ENCODE results near the gene FYN.
"Not testable (repeated sequence)": the region's sequence is repeated elsewhere in the genome, so short reads cannot be mapped to it uniquely, and the experiment has no call there.

Gene FYN

DNA sequence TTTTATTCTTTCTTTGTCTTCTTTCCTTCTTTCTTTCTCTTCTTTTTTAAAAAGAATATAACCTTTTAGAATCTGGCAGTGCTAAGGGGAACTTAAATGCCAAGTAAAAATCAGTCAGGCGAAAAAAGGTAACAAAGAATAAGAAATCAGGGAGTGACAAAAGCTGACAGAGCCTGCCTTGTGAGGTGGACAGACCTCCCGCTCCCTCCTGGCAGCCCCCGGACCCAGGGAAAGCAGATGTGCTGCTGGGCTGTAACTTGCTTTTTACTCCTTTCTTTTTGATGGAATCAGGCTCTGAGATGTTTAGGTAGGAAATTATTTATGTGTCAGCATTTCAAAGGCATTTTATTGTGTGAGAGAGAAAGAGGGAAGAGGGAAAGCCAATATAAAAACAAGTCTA, 172.1 kb downstream of the FYN start:
- no peak for DNase-seq

DNA sequence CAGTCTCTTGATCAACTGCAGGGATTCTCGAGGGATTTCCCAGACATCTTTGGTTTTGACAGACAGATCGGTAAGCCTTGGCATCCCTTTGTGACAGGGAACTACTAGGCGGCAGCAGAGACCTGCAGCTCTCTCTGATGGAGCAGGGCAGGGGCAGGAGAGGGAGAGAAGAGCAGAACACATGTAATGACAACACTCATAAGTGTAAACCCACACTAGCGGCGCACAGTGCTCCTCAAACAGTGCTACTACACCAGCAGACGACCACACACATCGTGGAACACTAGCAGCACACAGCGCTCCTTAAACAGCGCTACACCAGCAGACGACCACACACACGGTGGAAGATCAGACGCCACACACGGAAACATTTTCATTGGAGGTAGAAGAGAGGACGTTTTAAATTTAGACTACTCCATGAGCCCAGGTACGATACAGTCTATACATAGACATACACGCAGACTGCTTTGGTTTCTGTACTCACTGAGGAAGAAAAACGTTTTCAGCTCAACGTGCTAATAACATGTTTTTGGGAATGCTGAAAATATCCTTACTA, 173.0 kb downstream of the FYN start:
- DNase-seq: no peak

- DNase-seq: no peak
Measured at GRCh38 chr6:111699123-111699522, 174.1 kb downstream of the FYN start.

GRCh38 chr6:111696814-111697213, 176.4 kb downstream of the FYN start:
- no peak for DNase-seq

- DNase-seq: peak; percentile 20
Measured at GRCh38 chr6:111692327-111693164, 180.7 kb downstream of the FYN start.

GRCh38 chr6:111691345-111692225, 181.7 kb downstream of the FYN start:
- DNase-seq: peak; percentile 43

GRCh38 chr6:111689946-111690345, 183.3 kb downstream of the FYN start:
- DNase-seq: no peak

GRCh38 chr6:111689419-111689818, 183.8 kb downstream of the FYN start:
- DNase-seq: no peak

DNA sequence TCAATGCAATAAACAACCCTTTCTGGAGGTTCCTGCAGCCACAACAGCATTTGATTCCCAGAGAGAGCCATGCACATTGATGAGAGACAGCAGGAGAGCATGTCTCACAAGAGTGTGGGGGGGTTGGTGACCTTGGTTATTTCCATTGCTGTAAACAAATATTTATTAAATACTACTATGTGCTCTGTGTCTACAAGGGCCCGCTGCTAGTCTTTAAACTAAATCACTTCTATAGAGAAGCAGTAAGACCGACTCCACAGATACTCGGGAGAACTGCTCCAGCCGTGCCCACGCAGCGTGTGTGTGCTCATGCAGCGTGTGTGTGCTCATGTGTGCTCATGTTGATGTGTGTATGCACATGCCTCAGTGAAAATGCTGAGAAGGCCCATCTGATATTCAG, 184.9 kb downstream of the FYN start:
- no peak for DNase-seq

- DNase-seq: no peak
Measured at GRCh38 chr6:111687652-111688051, 185.6 kb downstream of the FYN start.

DNA sequence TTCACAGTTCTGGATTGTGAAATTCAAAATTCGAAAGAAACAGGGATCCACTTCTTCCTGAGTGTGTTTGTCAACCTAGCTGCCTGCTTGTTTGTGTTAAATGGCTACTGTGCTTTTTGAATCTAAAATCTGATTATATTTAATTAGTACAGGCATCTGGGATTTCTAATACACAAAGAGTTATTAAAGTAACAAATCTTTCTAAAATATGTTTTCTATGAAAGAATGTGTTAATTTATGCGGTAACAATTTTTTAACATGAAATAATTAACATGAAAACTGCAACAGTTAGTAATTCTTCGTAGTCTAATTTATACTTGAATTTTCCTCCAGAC, 186.4 kb downstream of the FYN start:
- no peak for DNase-seq

DNA sequence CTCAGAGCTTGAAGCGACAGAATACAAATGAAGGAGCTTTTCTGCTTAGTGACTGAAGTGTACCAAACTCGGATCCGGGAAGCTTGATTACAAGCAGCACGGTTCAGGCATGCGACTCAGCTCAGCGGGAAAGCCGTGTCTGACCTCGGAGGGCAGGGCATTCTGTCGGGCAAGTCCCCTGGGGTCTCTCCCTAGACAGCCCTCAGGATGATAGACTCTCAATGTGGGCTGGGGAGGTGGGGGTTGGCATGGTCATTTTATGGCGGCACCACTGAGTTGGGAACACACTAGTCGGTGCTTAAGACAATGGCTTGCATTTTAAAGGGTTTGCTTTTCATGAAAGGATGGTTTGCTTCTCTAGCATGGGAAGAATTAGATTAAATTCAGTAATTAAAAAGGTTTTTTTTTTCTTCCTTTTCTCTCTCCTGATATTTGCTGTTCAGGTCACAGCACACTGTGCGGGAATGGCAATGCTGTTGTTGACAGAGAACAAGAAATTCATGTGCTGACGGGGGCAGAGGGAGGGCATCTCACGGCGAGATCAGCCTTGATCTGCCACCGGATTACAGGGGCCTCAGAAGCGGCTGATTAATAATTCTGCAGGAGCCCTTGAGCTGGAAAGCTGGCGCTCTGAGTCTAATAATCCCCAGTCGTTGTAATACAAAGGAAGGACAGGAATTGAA, 186.9 kb downstream of the FYN start:
- no peak for DNase-seq

DNA sequence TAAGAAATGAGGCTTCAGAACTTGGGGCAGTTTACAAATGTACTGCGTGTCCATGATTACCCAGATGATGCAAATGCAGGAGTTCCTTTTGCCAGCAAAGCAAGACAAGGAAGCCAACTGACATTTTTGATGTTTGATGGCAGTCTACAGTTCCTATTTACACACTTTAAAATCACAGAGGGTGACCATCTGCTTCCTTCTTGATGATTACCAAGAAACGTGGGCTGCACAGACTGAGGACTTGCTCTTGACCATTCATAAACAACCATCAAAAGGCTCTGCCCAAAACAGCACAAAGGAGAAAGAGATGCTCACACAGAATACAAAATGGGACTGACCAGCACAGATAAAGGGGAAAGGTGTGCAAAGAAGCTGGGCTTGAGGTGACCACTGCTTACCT, 187.7 kb downstream of the FYN start:
- DNase-seq: no peak

DNA sequence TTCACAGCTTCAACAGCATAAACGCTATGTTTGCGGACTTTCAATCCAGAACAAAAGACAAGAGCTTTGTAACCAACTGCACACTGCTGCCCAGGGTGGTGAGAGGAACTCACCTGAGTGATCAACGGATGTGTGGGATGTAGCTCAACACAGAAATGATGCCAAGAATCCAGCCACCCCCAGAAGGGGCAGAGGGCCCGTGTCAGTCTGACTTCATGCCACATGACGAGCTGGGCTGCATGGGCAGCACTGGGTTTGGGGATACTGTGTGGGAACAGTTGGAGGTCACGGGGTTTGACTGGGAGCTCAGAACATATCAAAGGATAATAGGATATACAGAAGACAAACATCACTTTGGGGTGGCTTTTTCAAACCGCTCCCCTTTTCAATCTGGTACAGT, 188.2 kb downstream of the FYN start:
- no peak for DNase-seq

DNA sequence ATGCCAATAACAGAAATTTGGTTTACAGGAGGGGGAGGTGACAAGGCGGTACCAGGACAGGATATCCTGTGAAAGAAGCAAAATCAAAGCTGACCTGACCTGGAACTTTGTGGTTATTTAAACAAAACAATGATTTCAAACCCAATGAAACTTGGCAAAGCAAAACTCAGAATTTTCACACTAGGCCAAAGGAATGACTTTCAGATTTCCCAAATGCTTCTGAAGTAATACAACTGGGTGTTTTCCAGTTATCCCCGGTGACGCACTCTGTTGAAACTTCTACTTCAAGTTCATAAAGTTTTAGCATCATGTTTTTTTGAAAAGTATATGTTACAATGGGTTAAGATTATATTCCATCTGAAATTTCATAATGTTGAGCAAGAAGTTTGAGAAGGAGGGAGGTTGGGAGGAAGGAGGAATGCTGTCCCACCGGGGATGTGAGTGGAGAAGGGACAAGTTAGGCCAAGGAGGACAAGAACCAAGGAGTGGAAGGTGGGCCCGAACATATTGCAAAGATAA, 189.4 kb downstream of the FYN start:
- DNase-seq: peak; percentile 41

- DNase-seq: no peak
Measured at GRCh38 chr6:111683157-111683556, 190.1 kb downstream of the FYN start.

GRCh38 chr6:111681860-111682259, 191.4 kb downstream of the FYN start:
- no peak for DNase-seq

DNA sequence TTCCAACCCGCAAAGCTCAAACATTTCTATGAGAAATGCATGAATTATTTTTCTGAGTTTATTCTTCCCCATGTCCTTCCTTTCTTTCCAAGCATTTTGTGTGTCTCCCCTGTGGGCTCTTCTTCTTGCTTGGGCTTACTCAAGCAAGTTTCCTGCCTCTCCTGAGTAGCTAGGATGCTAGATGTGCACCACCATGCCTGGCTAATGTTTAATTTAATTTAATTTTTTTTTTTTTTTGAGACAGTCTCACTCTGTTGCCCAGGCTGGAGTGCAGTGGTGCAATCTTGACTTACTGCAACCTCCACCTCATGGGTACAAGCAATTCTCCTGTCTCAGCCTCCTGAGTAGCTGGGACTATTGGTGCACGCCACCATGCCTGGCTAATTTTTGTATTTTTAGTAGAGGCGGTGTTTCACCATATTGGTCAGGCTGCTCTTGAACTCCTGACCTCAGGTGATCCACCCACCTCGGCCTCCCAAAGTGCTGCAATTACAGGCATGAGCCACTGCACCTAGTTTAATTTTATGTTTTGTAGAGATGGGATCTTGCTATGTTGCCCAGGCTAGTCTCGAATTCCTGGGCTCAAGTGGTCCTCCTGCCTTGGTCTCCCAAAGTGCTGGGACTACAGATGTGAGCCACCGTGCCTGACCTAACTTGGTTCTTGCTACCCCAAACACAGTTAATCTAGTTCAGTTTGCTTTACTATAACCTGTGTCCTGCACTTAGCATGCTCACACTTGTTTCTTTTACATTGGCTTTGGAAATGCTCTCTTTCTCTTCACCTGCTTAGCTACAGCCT, 192.2 kb downstream of the FYN start:
- not testable (repeated sequence) for DNase-seq

DNA sequence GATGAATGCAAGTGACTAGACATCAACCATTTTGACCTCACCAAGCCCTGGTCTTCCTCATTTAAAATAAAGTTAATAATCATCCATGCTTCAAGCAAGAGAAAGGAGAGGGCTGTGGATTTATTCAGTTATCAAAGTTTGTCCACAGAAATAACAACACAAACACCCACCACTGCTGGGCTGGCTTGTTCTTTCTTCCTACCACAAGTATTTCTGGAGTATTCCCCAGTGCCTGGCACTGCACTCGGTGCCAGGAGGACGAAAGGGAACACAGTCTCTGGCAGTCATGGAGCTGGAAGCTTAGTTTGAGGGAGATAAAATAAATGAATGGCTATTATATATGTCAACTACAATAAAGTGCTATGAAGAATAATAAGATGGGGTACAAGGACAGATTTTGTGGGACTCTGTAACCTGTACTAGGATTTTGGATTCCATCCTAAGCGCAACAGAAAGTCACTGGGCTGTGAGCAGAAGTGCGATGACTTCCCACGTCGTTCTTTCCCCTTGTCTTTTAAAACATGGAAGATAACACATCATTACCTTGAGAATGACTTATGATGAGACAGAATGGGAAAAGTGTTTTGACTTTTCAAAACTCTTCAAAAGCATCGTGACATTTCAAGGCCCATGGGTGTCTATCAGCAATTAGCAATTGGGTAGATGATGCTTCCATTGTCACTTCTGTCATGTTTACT, 193.1 kb downstream of the FYN start:
- no peak for DNase-seq

DNA sequence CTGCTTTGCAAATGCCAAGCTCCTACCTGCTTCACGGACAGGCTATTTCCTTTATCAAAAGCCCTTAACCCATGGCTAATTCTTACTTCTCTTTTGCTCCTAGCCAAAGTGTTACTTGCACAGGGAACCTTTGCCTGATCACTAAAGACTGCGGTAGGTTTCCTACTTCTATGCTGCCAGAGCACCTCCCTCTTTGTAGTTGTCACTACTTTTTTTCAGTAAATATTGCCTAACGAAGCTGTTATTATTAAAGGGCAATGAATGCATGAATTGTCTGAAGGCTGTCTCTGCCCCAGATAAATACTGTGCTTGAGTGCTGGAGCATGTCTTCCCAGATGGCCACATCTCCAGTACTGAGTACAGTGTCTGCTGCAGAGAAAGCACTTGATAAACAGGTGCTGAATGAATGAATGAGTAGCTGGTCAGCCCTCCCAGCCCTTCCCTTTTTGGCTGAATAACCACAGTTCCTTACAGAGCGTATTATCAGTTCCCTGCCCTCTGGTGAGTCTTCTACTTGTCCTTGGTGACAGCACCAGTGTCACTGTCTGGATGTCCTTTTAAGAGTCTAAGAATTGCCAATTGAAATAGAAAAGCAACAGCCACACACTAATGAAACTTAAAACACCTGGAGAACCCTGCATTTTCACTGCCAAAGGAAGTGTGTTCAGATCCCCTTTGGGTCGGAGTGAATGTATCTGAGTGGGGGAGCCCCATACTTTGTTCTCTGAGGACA, 194.0 kb downstream of the FYN start:
- DNase-seq: no peak
